ENCODE data around the gene GPC6.

Gene GPC6

GRCh38 chr13:93875547-93875946 lies 648.9 kb downstream of the GPC6 start:
- no peak for DNase-seq

DNA sequence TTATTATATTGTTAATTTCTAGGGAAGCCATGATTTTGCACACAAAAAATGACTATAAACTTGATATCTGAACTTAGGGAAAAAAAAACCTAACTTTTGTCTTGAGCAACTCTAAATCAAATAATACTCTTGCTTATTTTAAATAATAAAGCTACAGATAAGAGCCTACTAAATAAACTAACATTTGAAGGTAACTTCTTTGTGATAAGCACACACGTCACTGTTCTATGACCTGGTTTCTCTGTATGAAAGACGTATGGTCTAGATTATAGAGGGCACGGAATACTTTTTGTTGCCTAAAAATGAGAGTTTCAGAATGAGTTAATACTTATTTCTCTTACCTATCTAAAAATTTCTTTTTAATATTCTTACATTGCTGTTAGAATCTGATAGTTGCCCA lies 649.6 kb downstream of the GPC6 start:
- no peak for DNase-seq

- DNase-seq = no peak
These were observed 652.1 kb downstream of the GPC6 start for GRCh38 chr13:93878675-93879074.

- DNase-seq = no peak
These were observed 654.8 kb downstream of the GPC6 start for GRCh38 chr13:93881411-93881810.

GRCh38 chr13:93882086-93882651 lies 655.6 kb downstream of the GPC6 start:
- no peak for DNase-seq

- DNase-seq = no peak
These were observed 662.9 kb downstream of the GPC6 start for GRCh38 chr13:93889430-93889951.

- no peak for DNase-seq
These were observed 673.4 kb downstream of the GPC6 start for GRCh38 chr13:93899981-93900380.

DNA sequence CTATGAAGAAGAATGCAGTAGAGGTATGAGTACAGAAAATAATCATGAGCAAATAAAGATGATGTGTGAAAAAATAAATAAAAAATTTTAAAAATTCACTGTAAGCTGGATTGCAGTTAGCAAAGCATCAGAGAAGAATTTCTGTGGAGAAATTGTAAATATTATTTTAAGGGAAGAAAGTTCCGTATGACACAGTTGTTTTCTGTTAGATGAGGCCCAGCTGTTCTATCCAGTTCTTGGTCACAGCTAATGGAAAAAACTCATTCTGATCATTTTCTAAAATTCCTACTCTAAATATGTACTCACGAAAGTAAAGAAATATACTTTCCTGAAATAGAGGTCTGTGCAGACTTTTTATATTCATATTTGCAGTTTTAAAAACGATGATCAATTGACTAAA lies 674.1 kb downstream of the GPC6 start:
- DNase-seq = no peak

DNA sequence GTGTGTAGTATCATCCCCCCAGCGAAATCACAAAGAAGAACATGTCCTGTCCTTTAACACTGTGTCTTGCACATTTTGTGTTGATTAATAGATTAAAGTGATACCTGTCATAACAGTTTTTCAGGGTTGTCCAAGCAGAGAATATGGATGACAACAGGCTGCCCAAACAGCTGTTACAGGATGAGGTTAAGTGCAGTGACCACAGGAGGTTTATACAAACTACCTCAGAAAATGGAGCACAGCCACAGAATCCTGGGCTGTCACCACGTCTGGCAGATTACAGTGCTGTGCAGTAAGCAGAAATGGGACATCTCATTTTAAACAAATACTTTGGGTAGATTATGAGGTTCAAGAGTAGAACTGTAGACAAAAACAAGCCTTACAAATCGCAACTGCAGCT lies 677.3 kb downstream of the GPC6 start:
- DNase-seq = no peak

- no peak for DNase-seq
These were observed 688.7 kb downstream of the GPC6 start for GRCh38 chr13:93915269-93915809.

DNA sequence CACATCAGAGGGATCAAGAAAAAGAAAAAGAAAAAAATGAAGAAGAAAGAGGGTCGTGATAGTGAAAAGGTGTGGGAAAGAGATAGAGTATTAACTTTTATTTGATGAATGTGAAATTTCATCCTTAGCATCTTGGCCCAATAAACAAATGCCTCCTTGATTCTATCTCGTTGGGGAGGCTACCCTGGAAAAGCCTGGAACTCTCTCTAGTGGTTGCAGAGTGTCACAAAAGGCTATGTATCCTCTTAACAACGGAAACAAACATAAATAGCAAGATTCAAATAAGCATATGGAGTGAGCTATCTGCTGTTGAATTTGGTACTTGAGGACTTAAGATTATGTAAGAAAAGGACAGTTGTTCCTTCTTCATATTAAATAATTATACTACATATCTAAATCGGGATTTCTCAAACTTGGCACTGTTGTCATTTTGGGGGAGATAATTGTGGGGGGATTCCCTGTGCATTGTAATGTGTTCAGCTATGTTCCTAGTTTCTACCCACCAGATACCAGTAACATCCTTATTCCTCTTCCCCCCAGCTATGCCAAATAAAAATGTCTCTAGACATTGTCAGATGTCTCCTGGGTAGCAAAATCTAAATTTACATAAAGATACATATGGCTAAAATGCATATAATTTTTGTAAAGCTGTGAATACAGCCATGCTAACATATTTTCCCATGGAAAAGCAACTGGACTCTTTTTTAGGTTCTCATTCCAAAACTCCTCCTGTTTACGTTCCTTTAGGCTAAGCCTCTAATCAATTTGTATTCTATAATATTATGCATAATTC lies 695.7 kb downstream of the GPC6 start:
- DNase-seq = no peak

- DNase-seq = no peak
These were observed 699.4 kb downstream of the GPC6 start for GRCh38 chr13:93925990-93926389.

GRCh38 chr13:93926425-93926824 lies 699.8 kb downstream of the GPC6 start:
- no peak for DNase-seq

DNA sequence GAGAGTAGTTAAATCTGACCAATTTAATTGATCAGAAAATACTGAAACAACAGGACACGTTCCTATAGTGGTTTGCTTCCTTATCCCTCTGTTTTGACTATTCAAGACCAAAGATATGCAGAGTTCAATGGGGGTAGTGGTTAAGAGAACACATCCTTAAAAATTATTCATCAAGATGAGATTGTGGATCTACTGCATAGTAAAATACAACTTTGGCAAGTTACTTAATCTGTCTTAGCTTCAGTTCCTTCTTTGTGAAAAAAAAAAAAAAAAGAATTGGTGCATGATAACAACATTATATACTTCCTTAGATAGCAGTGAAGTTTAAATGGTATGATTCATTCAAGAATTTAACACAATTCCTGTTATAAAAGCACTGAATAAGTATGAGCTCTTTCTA lies 700.8 kb downstream of the GPC6 start:
- no peak for DNase-seq

GRCh38 chr13:93932901-93933300 lies 706.3 kb downstream of the GPC6 start:
- DNase-seq = no peak

GRCh38 chr13:93936901-93937300 lies 710.3 kb downstream of the GPC6 start:
- no peak for DNase-seq

- no peak for DNase-seq
These were observed 714.8 kb downstream of the GPC6 start for GRCh38 chr13:93941444-93941843.

GRCh38 chr13:93942016-93942415 lies 715.4 kb downstream of the GPC6 start:
- no peak for DNase-seq

DNA sequence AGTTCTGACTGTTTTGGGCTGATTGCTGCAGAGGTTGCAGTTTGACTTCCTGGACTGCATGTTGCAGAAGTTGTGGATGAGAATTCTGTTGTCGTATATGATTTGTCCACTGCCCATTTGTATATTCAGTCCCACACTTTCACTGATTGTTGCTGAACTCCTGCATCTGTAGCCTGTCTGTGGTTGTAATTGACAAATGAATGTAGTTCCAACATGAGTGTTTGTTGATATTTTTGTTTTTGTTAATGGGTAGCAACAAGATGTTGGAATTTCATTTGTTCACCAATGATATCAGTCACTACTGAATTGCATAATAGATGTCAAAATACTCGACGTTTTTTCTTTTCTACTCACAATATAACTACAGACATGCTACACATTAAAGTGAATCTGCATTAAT lies 719.0 kb downstream of the GPC6 start:
- no peak for DNase-seq

DNA sequence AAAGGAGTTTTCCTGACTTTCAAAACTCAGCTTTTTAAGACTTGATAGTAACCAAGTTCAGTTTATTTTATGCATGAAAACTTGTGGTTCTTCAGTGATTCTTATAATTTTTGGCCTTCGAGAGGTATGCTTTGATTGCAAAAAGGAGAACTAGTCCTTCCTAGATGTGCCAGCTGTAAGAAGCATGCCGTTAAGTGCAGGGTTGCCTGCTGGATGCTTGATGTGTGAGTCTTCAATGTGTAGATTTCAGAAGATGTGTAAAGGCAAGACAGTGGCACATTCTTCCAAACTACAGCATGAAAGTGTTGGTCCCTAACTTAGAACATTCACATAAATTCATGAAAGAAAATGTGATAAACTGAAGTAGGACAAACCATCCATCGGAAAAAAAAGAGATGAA lies 720.4 kb downstream of the GPC6 start:
- DNase-seq = no peak

GRCh38 chr13:93947651-93948050 lies 721.0 kb downstream of the GPC6 start:
- DNase-seq = no peak

DNA sequence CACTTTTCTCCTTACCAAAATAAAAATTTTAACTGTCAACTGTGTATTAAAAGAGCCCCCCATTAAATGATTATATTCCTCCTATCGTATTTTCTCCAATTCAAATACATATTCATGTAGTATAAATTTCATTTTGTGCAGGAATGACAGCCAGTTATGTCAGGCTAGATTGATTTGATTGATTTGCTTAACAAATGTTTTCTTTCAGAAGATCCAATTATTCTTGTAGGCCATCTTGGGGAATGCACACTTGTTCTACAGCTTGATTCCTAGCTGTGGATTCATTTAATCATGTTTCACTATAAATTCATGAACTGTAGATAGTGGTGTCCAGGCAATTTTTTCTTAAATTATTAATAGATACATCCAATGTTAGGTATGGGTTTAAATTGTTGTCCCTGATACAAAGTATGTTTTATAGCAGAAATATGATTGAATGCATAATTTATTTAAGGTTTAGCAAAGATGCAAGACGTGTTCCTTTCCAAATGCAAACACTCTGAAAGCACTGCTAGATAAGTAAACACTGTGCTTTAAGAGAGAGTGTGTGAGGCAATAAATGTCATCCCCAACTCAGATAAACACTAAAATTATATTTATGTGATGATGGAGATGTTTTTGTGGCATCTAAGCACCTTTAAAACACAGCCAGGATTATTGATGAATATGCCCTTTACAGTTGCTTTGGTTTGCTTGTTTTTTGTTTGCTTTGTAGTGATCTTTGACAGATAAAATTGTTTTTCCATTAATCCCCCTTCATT lies 721.7 kb downstream of the GPC6 start:
- DNase-seq = no peak

DNA sequence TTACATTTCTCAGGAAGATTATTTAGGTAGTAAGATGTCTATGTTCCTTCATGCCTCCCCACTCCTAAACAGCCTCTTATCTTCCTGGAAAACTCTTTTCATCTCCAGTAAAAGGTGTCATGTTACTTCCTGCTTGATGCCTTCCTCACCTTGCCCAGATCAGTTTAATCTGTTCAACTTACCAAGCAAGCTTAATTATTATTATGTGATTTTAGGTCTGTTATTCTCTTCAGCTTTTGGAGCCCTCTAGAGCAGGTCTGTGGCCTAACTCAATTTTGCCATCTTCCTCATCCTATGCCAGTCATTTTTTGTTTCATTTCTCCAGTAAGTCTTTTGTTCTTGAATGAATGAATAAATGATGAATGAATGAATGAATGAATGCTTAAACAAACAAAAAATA lies 724.5 kb downstream of the GPC6 start:
- DNase-seq = no peak

- DNase-seq = no peak
These were observed 725.3 kb downstream of the GPC6 start for GRCh38 chr13:93951951-93952350.

Measured in CD4-positive, alpha-beta T cell treated with Interleukin-4 for 4 hours (primary cell).